Neural cell (in vitro differentiated cells): ENCODE data around the gene LRGUK. TPM values are rescaled to one million over a fixed set of nuclear protein-coding genes. Genes with fewer than 3 reads are reported as not detected.

Experiments used
- H2AFZ ChIP-seq: fragments of 200-600, 300-800 bp; sonication (generic), shearing (Covaris generic); 2 replicates; pipeline ENCODE4 v1.6.0; 2014; ENCODE audit warnings: low read depth, mild to moderate bottlenecking, antibody characterized with exemption, low read length, moderate library complexity
- H3F3A ChIP-seq: fragments of 200-600 bp; shearing (Covaris generic); 2 replicates; pipeline ENCODE4 v1.6.1; 2016; ENCODE audit warnings: mild to moderate bottlenecking, moderate library complexity, mixed read lengths, antibody characterized with exemption, low read length; ENCODE audit not compliant: insufficient read depth, poor library complexity, severe bottlenecking
- H3K27ac ChIP-seq: fragments of 200-600, 300-800 bp; sonication (generic), shearing (Covaris generic); 2 replicates; pipeline ENCODE4 v1.5.1; 2014; ENCODE audit warnings: mild to moderate bottlenecking, low read length, moderate library complexity
- H3K27me3 ChIP-seq: fragments of 300-800, 200-600 bp; sonication (generic), shearing (Covaris generic); 2 replicates; pipeline ENCODE4 v1.6.0; 2014; ENCODE audit warnings: mild to moderate bottlenecking, low read depth, low read length, moderate library complexity; ENCODE audit not compliant: insufficient read depth
- H3K36me3 ChIP-seq: fragments of 300-800, 200-600 bp; sonication (generic), shearing (Covaris generic); 2 replicates; pipeline ENCODE4 v1.5.1; 2014; ENCODE audit warnings: mild to moderate bottlenecking, antibody characterized with exemption, low read length, moderate library complexity; ENCODE audit not compliant: insufficient read depth
- H3K4me2 ChIP-seq: fragments of 300-800, 200-600 bp; sonication (generic), shearing (Covaris generic); 2 replicates; pipeline ENCODE4 v1.6.0; 2014; ENCODE audit warnings: mild to moderate bottlenecking, low read length
- H3K4me3 ChIP-seq: fragments of 300-800, 200-600 bp; sonication (generic), shearing (Covaris generic); 2 replicates; pipeline ENCODE4 v1.5.1; 2014; ENCODE audit warnings: mild to moderate bottlenecking, low read length, moderate library complexity
- H3K79me2 ChIP-seq: fragments of 200-600 bp; shearing (Covaris generic); replicated peaks from 2 replicates; pipeline ENCODE4 v1.6.0; 2014; ENCODE audit warnings: mild to moderate bottlenecking, low read length, moderate library complexity; ENCODE audit not compliant: insufficient read depth
- H3K9ac ChIP-seq: fragments of 300-800, 200-600 bp; sonication (generic), shearing (Covaris generic); 2 replicates; pipeline ENCODE4 v1.6.1; 2016; ENCODE audit warnings: mild to moderate bottlenecking, low read length, mixed read lengths
- H3K9me2 ChIP-seq: fragments of 200-600 bp; shearing (Covaris generic); 2 replicates; pipeline ENCODE4 v1.6.1; 2016; ENCODE audit warnings: mild to moderate bottlenecking, low read length, mixed read lengths; ENCODE audit not compliant: insufficient read depth
- H3K9me3 ChIP-seq: fragments of 200-600, 300-800 bp; sonication (generic), shearing (Covaris generic); 2 replicates; pipeline ENCODE4 v1.6.1; 2016; ENCODE audit warnings: mild to moderate bottlenecking, mixed run types, low read length, moderate library complexity, mixed read lengths
- H4K20me1 ChIP-seq: fragments of 200-600 bp; shearing (Covaris generic); 2 replicates; pipeline ENCODE4 v1.6.1; 2016; ENCODE audit warnings: mild to moderate bottlenecking, mixed run types; ENCODE audit not compliant: insufficient read depth
- CTCF ChIP-seq: fragments of 450-650 bp; IDR thresholded peaks from 2 replicates; pipeline ENCODE4 v1.5.1; 2014; ENCODE audit warnings: antibody characterized with exemption, mild to moderate bottlenecking, moderate library complexity; ENCODE audit not compliant: poor library complexity, severe bottlenecking
- EP300 ChIP-seq: fragments of 450-650 bp; conservative IDR thresholded peaks from 2 replicates; pipeline ENCODE4 v1.6.1; 2014; ENCODE audit warnings: antibody characterized with exemption, mild to moderate bottlenecking, moderate library complexity; ENCODE audit not compliant: poor library complexity, severe bottlenecking
- EZH2 ChIP-seq: fragments of 200-600, 300-800 bp; shearing (Covaris generic), sonication (generic); IDR thresholded peaks from 2 replicates; pipeline ENCODE4 v1.6.1; 2014; ENCODE audit warnings: antibody characterized with exemption, low read length, borderline replicate concordance, mild to moderate bottlenecking; ENCODE audit not compliant: insufficient read depth, poor library complexity, severe bottlenecking
- MXI1 ChIP-seq: fragments of 450-650 bp; conservative IDR thresholded peaks from 2 replicates; pipeline ENCODE4 v1.6.1; 2014; ENCODE audit warnings: antibody characterized with exemption, mild to moderate bottlenecking; ENCODE audit not compliant: poor library complexity, severe bottlenecking
- POLR2AphosphoS5 ChIP-seq: IDR thresholded peaks from 2 replicates; pipeline ENCODE4 v1.6.1; 2012
- RAD21 ChIP-seq: fragments of 450-650 bp; conservative IDR thresholded peaks from 2 replicates; pipeline ENCODE4 v1.6.1; 2014; ENCODE audit warnings: antibody characterized with exemption, mild to moderate bottlenecking, moderate library complexity
- REST ChIP-seq: IDR thresholded peaks from 2 replicates; pipeline ENCODE4 v1.6.1; 2012; ENCODE audit warnings: borderline replicate concordance
- SMC3 ChIP-seq: fragments of 450-650 bp; conservative IDR thresholded peaks from 2 replicates; pipeline ENCODE4 v1.6.1; 2014; ENCODE audit warnings: antibody characterized with exemption, mild to moderate bottlenecking, moderate library complexity; ENCODE audit not compliant: poor library complexity
- TAF1 ChIP-seq: IDR thresholded peaks from 2 replicates; pipeline ENCODE4 v1.6.1; 2012; ENCODE audit warnings: low read depth
- polyA plus RNA-seq: library from polyadenylated mRNA; depleted of rRNA; stranded (reverse); fragments of >200 nt; gene quantifications from 2 replicates; pipeline ENCODE4 v1.2.3, GENCODE V29; 2014

Gene LRGUK
- polyA plus RNA-seq, 1 donor from 2014 or later, result 4.9 TPM

- no peaks in the 10 kb centered on the region for H3K36me3 ChIP-seq
- H3K9me2 ChIP-seq, result no peaks in the 10 kb centered on the region
- H3K27ac ChIP-seq, result no peak overlapping the region
- H3K4me3 ChIP-seq, result no peak overlapping the region
- no peak overlapping the region for H3K4me2 ChIP-seq
- H4K20me1 ChIP-seq, result no peaks in the 10 kb centered on the region
- no peak for TF ChIP-seq REST
- TF ChIP-seq MXI1, result no peak
- TF ChIP-seq POLR2AphosphoS5, result no peak
- no peak for TF ChIP-seq TAF1
- no peak for TF ChIP-seq EZH2
- no peak for TF ChIP-seq SMC3
- no peak for TF ChIP-seq CTCF
- no peak for TF ChIP-seq RAD21
- TF ChIP-seq EP300, result no peak
- H2AFZ ChIP-seq, result no peak overlapping the region
- no peaks in the 10 kb centered on the region for H3F3A ChIP-seq
- no peaks in the 10 kb centered on the region for H3K79me2 ChIP-seq
- no peak overlapping the region for H3K9ac ChIP-seq
- no peaks in the 10 kb centered on the region for H3K27me3 ChIP-seq
- no peaks in the 10 kb centered on the region for H3K9me3 ChIP-seq
These were observed 58.9 kb downstream of the LRGUK start for GRCh38 chr7:134186027-134186426.

- Histone ChIP-seq H3K4me3 (no peak overlapping the region), H3K9me2 (no peaks in the 10 kb centered on the region), H4K20me1 (no peaks in the 10 kb centered on the region)
These were observed 59.7 kb downstream of the LRGUK start for GRCh38 chr7:134186801-134187200.

DNA sequence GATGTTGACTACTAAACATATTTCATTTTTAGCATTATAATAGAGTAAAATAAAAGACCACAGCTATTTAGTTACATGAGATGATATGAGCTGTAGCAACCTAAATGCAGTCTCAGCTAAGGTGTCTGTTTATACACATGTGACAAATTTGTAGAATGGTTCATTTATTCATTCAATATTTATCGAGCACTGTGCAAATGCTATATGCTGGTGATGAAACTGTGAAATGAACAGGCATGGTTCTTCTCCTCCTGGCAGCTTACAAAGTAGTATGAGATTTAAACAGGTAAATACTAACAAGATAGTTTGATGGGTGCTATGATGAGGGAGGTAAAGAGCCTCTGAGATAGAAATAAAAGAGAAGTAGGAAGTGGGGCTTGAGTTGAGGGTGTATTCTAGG is 60.8 kb downstream of the LRGUK start:
- H3K27ac ChIP-seq, result no peak overlapping the region
- no peaks in the 10 kb centered on the region for H3K36me3 ChIP-seq
- no peaks in the 10 kb centered on the region for H3K27me3 ChIP-seq
- no peaks in the 10 kb centered on the region for H4K20me1 ChIP-seq
- H3F3A ChIP-seq, result no peaks in the 10 kb centered on the region
- no peak overlapping the region for H2AFZ ChIP-seq
- H3K9ac ChIP-seq, result no peak overlapping the region
- H3K4me3 ChIP-seq, result no peak overlapping the region
- H3K9me3 ChIP-seq, result no peaks in the 10 kb centered on the region
- H3K79me2 ChIP-seq, result no peaks in the 10 kb centered on the region
- H3K9me2 ChIP-seq, result no peaks in the 10 kb centered on the region
- H3K4me2 ChIP-seq, result no peak overlapping the region
- TF ChIP-seq SMC3 (no peak), POLR2AphosphoS5 (no peak), TAF1 (no peak), EZH2 (no peak), REST (no peak), MXI1 (no peak), RAD21 (no peak), CTCF (no peak), EP300 (no peak)

More at GRCh38 chr7:134186801-134187200, 59.7 kb downstream of the LRGUK start:
- Histone ChIP-seq H3K36me3 (no peaks in the 10 kb centered on the region), H3K27ac (no peak overlapping the region), H2AFZ (no peak overlapping the region), H3F3A (no peaks in the 10 kb centered on the region), H3K9ac (no peak overlapping the region), H3K4me2 (no peak overlapping the region), H3K27me3 (no peaks in the 10 kb centered on the region), H3K9me3 (no peaks in the 10 kb centered on the region), H3K79me2 (no peaks in the 10 kb centered on the region)
- no peak for TF ChIP-seq POLR2AphosphoS5
- no peak for TF ChIP-seq MXI1
- no peak for TF ChIP-seq SMC3
- no peak for TF ChIP-seq RAD21
